Ovary (tissue), 9 donors: ENCODE measurements around the gene ADGRL1. TPM values are rescaled to one million over a fixed set of nuclear protein-coding genes. Genes with fewer than 3 reads are reported as not detected.

ENCODE experiments used
- DNase-seq, 5 donors: peaks; one replicate each; pipeline ENCODE4 v3.0.0-alpha.2; 2019 to 2020
- H3K27ac ChIP-seq, 2 donors: fragments of 200-600 bp; one replicate each; pipeline versions ENCODE4 v1.5.1 to v1.8.0; 2019 to 2022
- H3K27me3 ChIP-seq: fragments of 200-600 bp; one replicate; pipeline ENCODE4 v1.8.0; 2022
- H3K36me3 ChIP-seq: fragments of 200-600 bp; sonication (generic); one replicate; pipeline ENCODE4 v1.5.1; 2019
- H3K4me1 ChIP-seq: one replicate; pipeline ENCODE4 v1.8.1; 2013; ENCODE audit warnings: mild to moderate bottlenecking, moderate library complexity; ENCODE audit not compliant: insufficient read depth
- H3K4me3 ChIP-seq: fragments of 200-600 bp; sonication (generic); one replicate; pipeline ENCODE4 v1.5.1; 2017
- H3K9me3 ChIP-seq, 2 donors: fragments of 200-600 bp in 1 of 2; sonication (generic) in 1 of 2; one replicate each; pipeline versions ENCODE4 v1.5.1 to v1.8.1; 2013 to 2019; ENCODE audit warnings: mild to moderate bottlenecking in 1 of 2, moderate library complexity in 1 of 2
- EP300 ChIP-seq: sonication (generic); formaldehyde crosslinking; IDR thresholded peaks from one replicate; pipeline ENCODE4 v1.6.1; 2017; ENCODE audit warnings: antibody characterized with exemption
- POLR2A ChIP-seq: fragments of 450-650 bp; IDR thresholded peaks from one replicate; pipeline ENCODE4 v1.6.1; 2017; ENCODE audit warnings: antibody characterized with exemption, mild to moderate bottlenecking, moderate library complexity
- WGBS, 3 donors: extraction: QIAGEN DNeasy Blood & Tissue Kit in 1 of 3; methylation state at CpG; one replicate each; pipeline versions ENCODE4 v1.1.5 to v1.1.7; 2013 to 2017; 5-methylcytosine and 5-hydroxymethylcytosine counted together
- intact Hi-C, 4 donors: fragments of 100-400 bp; cut with DNase I; formaldehyde crosslinking; loops; one replicate each; pipeline versions ENCODE4 v1.11.0 to v1.15.1; 2022 to 2023
- polyA plus RNA-seq, 2 donors: library from polyadenylated mRNA; stranded (reverse); fragments of 200-250 nt in 1 of 2; fragments of 350-450 nt in 1 of 2; fragmentation: Illumina TruSeq in 1 of 2; extraction: RNeasy Lipid Tissue Mini Kit (QIAGEN cat#74804) in 1 of 2; gene quantifications; one replicate each; pipeline ENCODE4 v1.2.3, GENCODE V29; 2013 to 2014
- total RNA-seq, 7 donors: library from RNA; depleted of rRNA in 2 of 7; stranded (reverse); fragments of >200 nt in 2 of 7; fragmentation: NEBNext Ultra II Directional in 3 of 7; extraction: Animal tissue kit (Norgen Biotek cat#: 25700) in 3 of 7; gene quantifications; one replicate each; pipeline versions ENCODE4 v1.1.0 to v1.2.4, GENCODE V29; 2016 to 2023
- TF ChIP-seq, protein P1 (sequence below), 3 donors: fragments of 450-650 bp in 2 of 3; fragments of 200-600 bp in 1 of 3; IDR thresholded peaks; one replicate each; pipeline versions ENCODE4 v1.5.1 to v1.8.0; 2016 to 2022; ENCODE audit warnings: antibody characterized with exemption in 3 of 3, mild to moderate bottlenecking in 1 of 3
- donor health status: DM: no; HTN: no; CAD: no; lungs with moderate emphysema.
- donor health status: DM: no; HTN: no; CAD: no.
- donor health status: Bipolar disorder and iron deficiency.
- donor health status: DM: yes; HTN: yes; CAD: no.
- donor health status: DM: no; HTN: no; CAD: no.
- donor health status: DM: yes; HTN: yes; CAD: no.

Gene ADGRL1
- total and polyA plus RNA-seq, 9 donors: 2.1 to 36.8 (median 12.1) TPM

DNA sequence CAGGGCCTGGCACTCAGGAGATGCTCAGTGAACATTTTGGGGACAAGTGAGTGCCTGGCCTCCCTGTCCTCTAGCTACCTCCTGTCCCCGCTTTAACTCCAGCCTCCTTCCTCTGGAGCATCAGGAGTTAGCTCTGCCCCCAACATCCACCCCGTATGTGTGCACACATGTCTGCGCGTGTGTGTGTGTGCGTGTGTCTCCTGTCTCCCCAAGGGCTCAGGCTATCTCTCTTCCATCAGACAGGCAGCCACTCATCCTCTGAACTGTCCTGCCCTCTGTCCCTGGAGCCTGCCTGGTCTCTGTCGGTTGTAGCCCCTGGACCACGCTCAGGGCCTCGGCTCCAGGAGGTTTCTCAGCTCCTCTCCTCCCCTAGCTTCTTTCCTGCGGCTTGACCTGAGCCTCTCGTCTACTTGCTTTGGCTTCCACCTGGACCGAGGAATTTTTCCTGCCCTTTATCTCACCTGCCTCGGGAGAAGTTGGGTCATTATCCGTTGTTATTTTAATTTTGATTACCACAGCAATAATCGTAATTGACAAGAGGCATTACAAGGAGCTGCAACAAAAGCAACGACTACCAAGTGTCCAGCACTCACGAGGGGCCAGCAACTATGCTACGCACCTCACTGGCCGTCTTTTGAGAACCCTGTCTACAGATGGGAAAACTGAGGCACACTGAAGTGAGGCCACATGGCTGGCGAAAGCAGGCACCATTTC is 37.6 kb downstream of the ADGRL1 start:
- H3K4me1 ChIP-seq: peaks cover 3% of the 10 kb centered on the region
- no peaks in the 10 kb centered on the region for H3K36me3 ChIP-seq
- no peak overlapping the region for H3K27ac ChIP-seq
- H3K27me3 ChIP-seq: no peaks in the 10 kb centered on the region
- 83 to 88% (median 84%) methylated on average over 19 of the region's 19 CpGs for WGBS, 3 donors
- no peak overlapping the region for H3K4me3 ChIP-seq
- no peaks in the 10 kb centered on the region for H3K9me3 ChIP-seq
- TF ChIP-seq EP300 (no peak), POLR2A (no peak)
- TF ChIP-seq, protein P1, sequence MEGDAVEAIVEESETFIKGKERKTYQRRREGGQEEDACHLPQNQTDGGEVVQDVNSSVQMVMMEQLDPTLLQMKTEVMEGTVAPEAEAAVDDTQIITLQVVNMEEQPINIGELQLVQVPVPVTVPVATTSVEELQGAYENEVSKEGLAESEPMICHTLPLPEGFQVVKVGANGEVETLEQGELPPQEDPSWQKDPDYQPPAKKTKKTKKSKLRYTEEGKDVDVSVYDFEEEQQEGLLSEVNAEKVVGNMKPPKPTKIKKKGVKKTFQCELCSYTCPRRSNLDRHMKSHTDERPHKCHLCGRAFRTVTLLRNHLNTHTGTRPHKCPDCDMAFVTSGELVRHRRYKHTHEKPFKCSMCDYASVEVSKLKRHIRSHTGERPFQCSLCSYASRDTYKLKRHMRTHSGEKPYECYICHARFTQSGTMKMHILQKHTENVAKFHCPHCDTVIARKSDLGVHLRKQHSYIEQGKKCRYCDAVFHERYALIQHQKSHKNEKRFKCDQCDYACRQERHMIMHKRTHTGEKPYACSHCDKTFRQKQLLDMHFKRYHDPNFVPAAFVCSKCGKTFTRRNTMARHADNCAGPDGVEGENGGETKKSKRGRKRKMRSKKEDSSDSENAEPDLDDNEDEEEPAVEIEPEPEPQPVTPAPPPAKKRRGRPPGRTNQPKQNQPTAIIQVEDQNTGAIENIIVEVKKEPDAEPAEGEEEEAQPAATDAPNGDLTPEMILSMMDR (IDR thresholded peaks at IDR 0.05): no peak
- intact Hi-C loops: no loop called here
- no peak for DNase-seq

- intact Hi-C loops: no loop called here
- H3K27me3 ChIP-seq: no peaks in the 10 kb centered on the region
- no peaks in the 10 kb centered on the region for H3K36me3 ChIP-seq
- WGBS, 3 donors: 61 to 64% (median 61%) methylated on average over 13 to 18 of the region's 18 CpGs
- DNase-seq: no peak
- TF ChIP-seq, protein P1 (IDR thresholded peaks at IDR 0.05): no peak
- TF ChIP-seq POLR2A: no peak
- TF ChIP-seq EP300: no peak
- no peak overlapping the region for H3K4me3 ChIP-seq
- no peak overlapping the region for H3K27ac ChIP-seq
- peaks cover 3% of the 10 kb centered on the region for H3K4me1 ChIP-seq
- H3K9me3 ChIP-seq: no peaks in the 10 kb centered on the region
These were observed 38.3 kb downstream of the ADGRL1 start for GRCh38 chr19:14167576-14168138.

- 29 to 34% (median 32%) methylated on average over 12 of the region's 12 CpGs for WGBS, 3 donors
- H3K27ac ChIP-seq: no peak overlapping the region
- intact Hi-C loops: no loop called here
- H3K4me3 ChIP-seq: no peak overlapping the region
- no peak for DNase-seq
- H3K27me3 ChIP-seq: no peaks in the 10 kb centered on the region
- H3K9me3 ChIP-seq: no peaks in the 10 kb centered on the region
- H3K4me1 ChIP-seq: peaks cover 3% of the 10 kb centered on the region
- TF ChIP-seq, protein P1 (IDR thresholded peaks at IDR 0.05): no peak
- TF ChIP-seq POLR2A (no peak), EP300 (no peak)
- no peaks in the 10 kb centered on the region for H3K36me3 ChIP-seq
These were observed 38.9 kb downstream of the ADGRL1 start for GRCh38 chr19:14166999-14167575.

- WGBS, 3 donors: 57 to 61% (median 58%) methylated on average over 20 of the region's 20 CpGs
- intact Hi-C loops: no loop called here
- no peaks in the 10 kb centered on the region for H3K36me3 ChIP-seq
- no peaks in the 10 kb centered on the region for H3K27me3 ChIP-seq
- H3K4me1 ChIP-seq: peaks cover 3% of the 10 kb centered on the region
- H3K9me3 ChIP-seq: no peaks in the 10 kb centered on the region
- DNase-seq: no peak
- no peak overlapping the region for H3K4me3 ChIP-seq
- H3K27ac ChIP-seq: peak overlapping the region in 1 of 2 donors; percentile 52
- TF ChIP-seq EP300 (no peak), POLR2A (no peak)
- TF ChIP-seq, protein P1 (IDR thresholded peaks at IDR 0.05): no peak
These were observed 39.8 kb downstream of the ADGRL1 start for GRCh38 chr19:14165990-14166830.
